Stimulated activated CD8-positive, alpha-beta memory T cell treated with anti-CD3 and anti-CD28 coated beads, Interleukin-7, amount 100 ng/mL, for 4 hours (primary cell): ENCODE measurements around the gene ZNF737.
"Not testable (repeated sequence)": the region's sequence is repeated elsewhere in the genome, so short reads cannot be mapped to it uniquely, and the experiment has no call there.

Experiments used
- DNase-seq, 2 donors: peaks; one replicate each; pipeline ENCODE4 v3.0.0-alpha.2; 2020; ENCODE audit warnings: low read depth in 2 of 2

ZNF737 gene

GRCh38 chr19:20565321-20566018 lies at the start of gene ZNF737:
TSS of gene ZNF737 (minus strand) at chr19:20565781. CDS start at chr19:20565640, 141 bp downstream.
- DNase-seq, result peak; percentile 83 to 90

- not testable (repeated sequence) for DNase-seq
These were observed 49.4 kb upstream of the ZNF737 start for GRCh38 chr19:20614971-20615370.

GRCh38 chr19:20612711-20613316 lies 47.2 kb upstream of the ZNF737 start:
- no peak for DNase-seq

- DNase-seq, result no peak
These were observed 46.3 kb upstream of the ZNF737 start for GRCh38 chr19:20611866-20612265.

GRCh38 chr19:20607943-20608342 lies 42.4 kb upstream of the ZNF737 start:
- DNase-seq, result no peak

GRCh38 chr19:20558571-20558970 lies 7.0 kb downstream of the ZNF737 start:
- no peak for DNase-seq

GRCh38 chr19:20558011-20558410 lies 7.6 kb downstream of the ZNF737 start:
- DNase-seq, result no peak

GRCh38 chr19:20544667-20545333 lies 20.8 kb downstream of the ZNF737 start:
- not testable (repeated sequence) for DNase-seq

- not testable (repeated sequence) for DNase-seq
These were observed 35.3 kb downstream of the ZNF737 start for GRCh38 chr19:20530303-20530702.

- no peak for DNase-seq
These were observed 52.2 kb downstream of the ZNF737 start for GRCh38 chr19:20513189-20513904.

- no peak for DNase-seq
These were observed 62.1 kb downstream of the ZNF737 start for GRCh38 chr19:20503476-20503875.
